Astrocyte (in vitro differentiated cells and primary cell): Measurements from ENCODE around the gene GAS2L1.

ENCODE experiments used
- EZH2 ChIP-seq: IDR thresholded peaks from 2 replicates; pipeline ENCODE4 v1.6.1; 2012; ENCODE audit warnings: mild to moderate bottlenecking, low read length, inconsistent platforms; ENCODE audit not compliant: insufficient read depth
- TF ChIP-seq, protein P1 (sequence below): IDR thresholded peaks from 2 replicates; pipeline ENCODE4 v1.5.1; 2011; ENCODE audit warnings: low read depth, mild to moderate bottlenecking, inconsistent platforms, low read length, moderate library complexity; ENCODE audit not compliant: insufficient read depth

DNA sequence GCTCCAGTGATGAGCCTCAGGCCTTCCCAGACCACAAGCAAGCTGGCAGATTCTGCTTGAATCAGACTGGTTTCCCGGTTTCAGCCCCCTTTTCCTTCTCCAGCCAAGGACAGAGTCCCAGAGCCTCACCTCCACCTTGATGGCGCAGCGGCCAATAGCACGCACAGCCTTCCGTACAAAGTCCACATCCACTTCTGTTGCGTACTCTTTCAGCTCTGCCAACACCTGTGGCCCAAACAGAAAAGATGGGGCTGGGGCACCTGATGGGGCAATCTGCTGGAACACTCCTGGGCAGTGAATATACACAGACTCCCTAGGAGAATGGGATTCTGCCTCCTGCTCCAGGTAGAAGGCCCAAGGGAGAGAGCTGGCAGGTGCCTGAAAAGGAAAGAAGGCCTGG lies 44.6 kb downstream of the GAS2L1 start:
- TF ChIP-seq, protein P1, sequence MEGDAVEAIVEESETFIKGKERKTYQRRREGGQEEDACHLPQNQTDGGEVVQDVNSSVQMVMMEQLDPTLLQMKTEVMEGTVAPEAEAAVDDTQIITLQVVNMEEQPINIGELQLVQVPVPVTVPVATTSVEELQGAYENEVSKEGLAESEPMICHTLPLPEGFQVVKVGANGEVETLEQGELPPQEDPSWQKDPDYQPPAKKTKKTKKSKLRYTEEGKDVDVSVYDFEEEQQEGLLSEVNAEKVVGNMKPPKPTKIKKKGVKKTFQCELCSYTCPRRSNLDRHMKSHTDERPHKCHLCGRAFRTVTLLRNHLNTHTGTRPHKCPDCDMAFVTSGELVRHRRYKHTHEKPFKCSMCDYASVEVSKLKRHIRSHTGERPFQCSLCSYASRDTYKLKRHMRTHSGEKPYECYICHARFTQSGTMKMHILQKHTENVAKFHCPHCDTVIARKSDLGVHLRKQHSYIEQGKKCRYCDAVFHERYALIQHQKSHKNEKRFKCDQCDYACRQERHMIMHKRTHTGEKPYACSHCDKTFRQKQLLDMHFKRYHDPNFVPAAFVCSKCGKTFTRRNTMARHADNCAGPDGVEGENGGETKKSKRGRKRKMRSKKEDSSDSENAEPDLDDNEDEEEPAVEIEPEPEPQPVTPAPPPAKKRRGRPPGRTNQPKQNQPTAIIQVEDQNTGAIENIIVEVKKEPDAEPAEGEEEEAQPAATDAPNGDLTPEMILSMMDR = no peak
- TF ChIP-seq EZH2 = no peak
